Measurements from ENCODE around the gene PDE7B. TPM values are rescaled to one million over a fixed set of nuclear protein-coding genes. Genes with fewer than 3 reads are reported as not detected.

PDE7B gene
- total RNA-seq, 4 donors from 2014 or later = 3.4 to 15.4 (median 9.3) TPM

DNA sequence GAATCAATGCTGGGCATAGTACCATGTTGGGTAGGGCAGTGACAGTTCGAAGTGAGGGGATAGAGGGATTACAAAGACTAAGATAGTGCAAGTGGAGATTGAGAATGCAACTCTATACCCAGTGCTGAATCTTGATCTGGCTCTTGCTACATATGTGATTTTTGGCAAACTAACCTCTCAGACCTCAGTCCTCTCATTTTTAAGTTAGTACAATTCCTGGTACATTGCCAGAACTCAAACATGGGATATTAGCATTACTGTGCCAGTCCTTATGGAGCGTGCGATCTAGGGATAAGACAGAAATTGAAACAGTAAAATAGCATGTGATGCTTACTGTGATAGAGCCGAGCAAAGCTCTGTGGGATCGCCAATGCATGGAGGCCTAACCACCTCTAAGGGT, 210.2 kb downstream of the PDE7B start:
- Histone ChIP-seq H3K4me1 (peaks cover 18 to 32% (median 24%) of the 10 kb centered on the region in 4 donors), H3K9me3 (no peaks in the 10 kb centered on the region), H3K27me3 (no peaks in the 10 kb centered on the region), H3K27ac (replicated peaks in 1 of 4) (no peak overlapping the region), H3K4me3 (no peak overlapping the region), H3K36me3 (no peaks in the 10 kb centered on the region)
- 96% methylated on average over 5 of the region's 5 CpGs for whole genome bisulfite sequencing
- TF ChIP-seq POLR2AphosphoS5 (IDR thresholded peaks at IDR 0.05) = no peak
- TF ChIP-seq CTCF (IDR thresholded peaks at IDR 0.05) = no peak
- TF ChIP-seq EP300 (IDR thresholded peaks at IDR 0.05) = no peak
- TF ChIP-seq POLR2A (IDR thresholded peaks at IDR 0.05; ENCODE audit: low read depth) = no peak
- intact Hi-C loops (cut with DNase I) = no loop called here
- no peak for DNase-seq (ENCODE audit: extremely low spot score)

- H3K27ac ChIP-seq (replicated peaks in 1 of 4) = no peak overlapping the region
- peaks cover 18 to 41% (median 33%) of the 10 kb centered on the region in 4 donors for H3K4me1 ChIP-seq
- no peaks in the 10 kb centered on the region for H3K9me3 ChIP-seq
- no peaks in the 10 kb centered on the region for H3K36me3 ChIP-seq
- H3K27me3 ChIP-seq = no peaks in the 10 kb centered on the region
- no peak overlapping the region for H3K4me3 ChIP-seq
- intact Hi-C loops (cut with DNase I) = no loop called here
- TF ChIP-seq POLR2AphosphoS5 (IDR thresholded peaks at IDR 0.05) (no peak), CTCF (IDR thresholded peaks at IDR 0.05) (no peak)
- no peak for DNase-seq (ENCODE audit: extremely low spot score)
- WGBS = 91% methylated on average over 3 of the region's 3 CpGs
Measured at GRCh38 chr6:136063096-136063495, 211.6 kb downstream of the PDE7B start.

DNA sequence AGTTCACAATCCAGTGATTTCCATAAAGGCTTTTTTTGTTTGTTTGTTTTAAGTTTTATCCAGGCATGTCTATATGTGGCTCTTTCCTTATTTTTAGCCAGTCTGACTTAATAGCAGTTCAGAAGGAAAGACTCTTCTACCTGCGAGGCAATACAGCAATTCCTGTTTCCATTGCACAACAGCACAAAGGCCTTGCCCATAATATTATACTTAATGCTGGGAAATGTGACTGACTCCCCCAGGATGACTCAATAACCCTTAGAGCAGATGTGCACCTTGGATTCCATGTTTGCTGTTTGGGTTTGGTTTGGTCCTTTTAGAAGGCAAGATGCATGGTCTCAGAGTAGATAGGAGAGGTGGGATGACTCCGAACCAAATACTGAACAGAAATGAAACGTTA, 214.5 kb downstream of the PDE7B start:
- Histone ChIP-seq H3K4me3 (no peak overlapping the region), H3K27ac (replicated peaks in 1 of 4) (no peak overlapping the region), H3K9me3 (no peaks in the 10 kb centered on the region), H3K36me3 (no peaks in the 10 kb centered on the region), H3K4me1 (peaks cover 8 to 26% (median 22%) of the 10 kb centered on the region in 4 donors), H3K27me3 (no peaks in the 10 kb centered on the region)
- no peak for DNase-seq (ENCODE audit: extremely low spot score)
- intact Hi-C loops (cut with DNase I) = no loop called here
- TF ChIP-seq POLR2AphosphoS5 (IDR thresholded peaks at IDR 0.05) (peak in 1 of 2 donors; percentile 21), CTCF (IDR thresholded peaks at IDR 0.05) (no peak)
- 77% methylated on average over 3 of the region's 3 CpGs for WGBS

DNA sequence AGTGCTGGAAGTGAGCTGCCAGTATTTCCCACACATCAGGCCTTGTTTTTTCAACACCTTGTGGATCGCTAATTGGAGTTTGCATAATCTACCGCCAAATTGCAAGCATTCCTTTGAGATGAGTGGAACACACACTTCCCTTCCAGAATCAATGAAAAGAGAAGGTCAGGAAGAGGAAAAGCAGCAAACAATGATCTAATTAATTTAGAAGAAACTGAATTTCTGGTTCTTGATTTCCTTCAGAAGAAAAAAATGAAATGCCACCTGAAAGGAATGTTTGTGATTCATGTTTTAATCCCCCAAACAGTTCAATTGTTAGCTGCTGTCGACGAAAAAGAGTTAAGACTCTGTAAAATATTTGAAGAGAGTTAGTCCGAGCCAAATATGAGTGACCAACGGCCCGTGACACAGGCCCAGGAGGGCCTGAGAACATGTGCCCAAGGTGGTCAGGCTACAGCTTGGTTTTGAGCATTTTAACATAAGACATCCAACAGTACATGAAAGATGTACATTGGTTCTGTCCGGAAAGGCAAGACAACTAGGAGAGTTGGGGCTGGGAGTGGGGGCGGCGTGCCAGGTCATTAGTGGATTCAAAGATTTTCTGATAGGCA, 216.3 kb downstream of the PDE7B start:
- intact Hi-C loops (cut with DNase I) = no loop called here
- no peaks in the 10 kb centered on the region for H3K9me3 ChIP-seq
- H3K27ac ChIP-seq (replicated peaks in 1 of 4) = peak overlapping the region in 3 of 4 donors; percentile 0 to 64 (median 63)
- no peaks in the 10 kb centered on the region for H3K27me3 ChIP-seq
- no peaks in the 10 kb centered on the region for H3K36me3 ChIP-seq
- TF ChIP-seq CTCF (IDR thresholded peaks at IDR 0.05) (no peak), POLR2A (IDR thresholded peaks at IDR 0.05; ENCODE audit: low read depth) (no peak), POLR2AphosphoS5 (IDR thresholded peaks at IDR 0.05) (peak; percentile 37 to 40), EP300 (IDR thresholded peaks at IDR 0.05) (no peak)
- H3K4me1 ChIP-seq = peaks cover 8 to 26% (median 20%) of the 10 kb centered on the region in 4 donors
- no peak overlapping the region for H3K4me3 ChIP-seq
- WGBS = 76% methylated on average over 10 of the region's 10 CpGs
- no peak for DNase-seq (ENCODE audit: extremely low spot score)

DNA sequence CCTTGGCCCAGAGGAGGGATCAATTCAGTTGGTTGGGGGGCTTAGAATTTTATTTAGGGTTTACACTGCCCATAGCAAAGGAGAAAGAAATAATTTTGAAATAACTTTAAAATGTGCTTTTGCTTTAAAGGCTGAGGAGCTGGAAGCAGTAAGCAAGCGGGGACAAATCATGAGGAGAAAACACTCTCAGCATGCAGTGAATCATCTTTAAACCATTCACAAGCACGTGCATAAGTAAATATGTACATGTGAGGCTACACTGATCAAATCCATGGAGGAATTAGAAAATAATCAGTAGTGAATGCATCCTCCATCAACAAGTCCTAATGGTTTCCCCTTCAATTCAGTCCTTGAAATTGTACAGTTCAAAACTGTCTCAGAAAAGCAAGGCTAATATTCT, 217.6 kb downstream of the PDE7B start:
- intact Hi-C loops (cut with DNase I) = no loop called here

More for the DNA sequence above, 217.6 kb downstream of the PDE7B start:
- Histone ChIP-seq H3K4me3 (no peak overlapping the region), H3K36me3 (no peaks in the 10 kb centered on the region), H3K27ac (replicated peaks in 1 of 4) (peak overlapping the region in 2 of 4 donors; percentile 63 to 66), H3K4me1 (peaks cover 8 to 26% (median 20%) of the 10 kb centered on the region in 4 donors), H3K9me3 (no peaks in the 10 kb centered on the region), H3K27me3 (no peaks in the 10 kb centered on the region)
- 45% methylated on average over 2 of the region's 2 CpGs for WGBS
- DNase-seq (ENCODE audit: extremely low spot score) = no peak
- TF ChIP-seq POLR2AphosphoS5 (IDR thresholded peaks at IDR 0.05) (no peak), EP300 (IDR thresholded peaks at IDR 0.05) (no peak), CTCF (IDR thresholded peaks at IDR 0.05) (no peak), POLR2A (IDR thresholded peaks at IDR 0.05; ENCODE audit: low read depth) (no peak)
